AG08395 (cell line): ENCODE measurements around the gene RHOB.

Source experiments
- DNase-seq: peaks from one replicate; pipeline ENCODE4 v3.0.0; 2012; ENCODE audit warnings: mixed read lengths, low spot score

RHOB gene

GRCh38 chr2:20494241-20494640 is 47.4 kb downstream of the RHOB start:
- DNase-seq, result no peak

- DNase-seq, result peak; percentile 90
Measured at GRCh38 chr2:20496076-20496872, 49.4 kb downstream of the RHOB start.

- DNase-seq, result no peak
Measured at GRCh38 chr2:20496942-20497341, 50.1 kb downstream of the RHOB start.
